Panc1 (cell line): ENCODE results near the gene PEX5L. TPM values are rescaled to one million over a fixed set of nuclear protein-coding genes. Genes with fewer than 3 reads are reported as not detected.

Experiments used
- ATAC-seq: fragments of 200-7000 bp; cut with Tn5 transposase; 2 replicates; pipeline ENCODE4 v1.9.1; 2020; ENCODE audit warnings: mild to moderate bottlenecking, moderate library complexity
- BruUV-seq: library from RNA; stranded (reverse); fragments of 400-500 nt; replicated peaks from 2 replicates; lab custom pipeline; 2021; lab: Mats Ljungman, UMichigan
- CTCF ChIA-PET: fragments of 300-600 bp; sonication (Branson Sonifier 250); formaldehyde crosslinking; loops from one replicate; lab custom pipeline; 2022; ENCODE audit warnings: antibody characterized with exemption; lab: Charles Lee
- POLR2A ChIA-PET: fragments of 300-600 bp; sonication (Branson Sonifier 250); formaldehyde crosslinking; loops from one replicate; lab custom pipeline; 2022; ENCODE audit warnings: antibody characterized with exemption; lab: Charles Lee
- DNase-seq: peaks from one replicate; pipeline ENCODE4 v3.0.0-alpha.2; 2010; ENCODE audit warnings: low read depth, low spot score
- H3K27ac ChIP-seq: 2 replicates; pipeline ENCODE4 v1.5.1; 2011; ENCODE audit warnings: mild to moderate bottlenecking, low read length, inconsistent platforms
- H3K27me3 ChIP-seq: fragments of 200-500 bp; sonication (Bioruptor generic); 2 replicates; pipeline ENCODE4 v1.6.0; 2014; ENCODE audit warnings: low read length, inconsistent platforms; ENCODE audit not compliant: control insufficient read depth, insufficient read depth
- H3K36me3 ChIP-seq: fragments of 200-500 bp; sonication (Bioruptor generic); 2 replicates; pipeline ENCODE4 v1.5.1; 2014; ENCODE audit warnings: inconsistent platforms, mild to moderate bottlenecking, low read length, moderate library complexity; ENCODE audit not compliant: control insufficient read depth, insufficient read depth
- H3K4me1 ChIP-seq: 2 replicates; pipeline ENCODE4 v1.5.1; 2011; ENCODE audit warnings: inconsistent platforms, mild to moderate bottlenecking, low read length, moderate library complexity; ENCODE audit not compliant: control insufficient read depth, insufficient read depth
- H3K4me3 ChIP-seq, 2 experiments: 2 replicates each; pipeline ENCODE4 v1.5.1; 2011 to 2012; ENCODE audit warnings: low read depth in 2 of 2, low read length in 2 of 2, mild to moderate bottlenecking in 2 of 2, inconsistent platforms in 1 of 2, moderate library complexity in 1 of 2
- H3K9me3 ChIP-seq: fragments of 200-500 bp; sonication (Bioruptor generic); 2 replicates; pipeline ENCODE4 v1.5.1; 2014; ENCODE audit warnings: low read depth, mild to moderate bottlenecking, inconsistent platforms, low read length, moderate library complexity; ENCODE audit not compliant: control insufficient read depth, insufficient read depth
- CTCF ChIP-seq: fragments of 450-650 bp; IDR thresholded peaks from 2 replicates; pipeline ENCODE4 v1.5.1; 2017; ENCODE audit warnings: mild to moderate bottlenecking
- POLR2AphosphoS5 ChIP-seq: IDR thresholded peaks from 2 replicates; pipeline ENCODE4 v1.6.1; 2012; ENCODE audit warnings: mild to moderate bottlenecking, low read depth, low read length, moderate library complexity
- REST ChIP-seq, 2 experiments: IDR thresholded peaks; 2 replicates each; pipeline ENCODE4 v1.6.1; 2011 to 2012; ENCODE audit warnings: low read depth in 2 of 2, control low read depth in 1 of 2, low read length in 1 of 2, mild to moderate bottlenecking in 1 of 2, moderate library complexity in 1 of 2; ENCODE audit not compliant: insufficient read depth in 1 of 2
- SIN3A ChIP-seq: IDR thresholded peaks from 2 replicates; pipeline ENCODE4 v1.6.1; 2012; ENCODE audit warnings: low read depth, mild to moderate bottlenecking, low read length, moderate library complexity, borderline replicate concordance; ENCODE audit not compliant: insufficient read depth
- TCF7L2 ChIP-seq: IDR thresholded peaks from 2 replicates; pipeline ENCODE4 v1.6.1; 2011; ENCODE audit warnings: mild to moderate bottlenecking, low read depth, low read length, inconsistent platforms
- in situ Hi-C: cut with HindIII; loops from 2 replicates; pipeline ENCODE4 v1.10.0; 2016; ENCODE audit warnings: low sequenced_read_pairs, low pct_unique_long_range_greater_than_20kb
- intact Hi-C: fragments of 100-400 bp; cut with micrococcal nuclease; formaldehyde crosslinking; loops from one replicate; pipeline ENCODE4 v1.10.0; 2022; ENCODE audit not compliant: unreplicated experiment
- total RNA-seq: library from RNA; stranded (reverse); gene quantifications from one replicate; pipeline ENCODE4 v1.2.1, GENCODE V29; 2021; ENCODE audit not compliant: unreplicated experiment

Gene PEX5L
- total RNA-seq, 1 experiment from 2014 or later = 0.23 TPM

DNA sequence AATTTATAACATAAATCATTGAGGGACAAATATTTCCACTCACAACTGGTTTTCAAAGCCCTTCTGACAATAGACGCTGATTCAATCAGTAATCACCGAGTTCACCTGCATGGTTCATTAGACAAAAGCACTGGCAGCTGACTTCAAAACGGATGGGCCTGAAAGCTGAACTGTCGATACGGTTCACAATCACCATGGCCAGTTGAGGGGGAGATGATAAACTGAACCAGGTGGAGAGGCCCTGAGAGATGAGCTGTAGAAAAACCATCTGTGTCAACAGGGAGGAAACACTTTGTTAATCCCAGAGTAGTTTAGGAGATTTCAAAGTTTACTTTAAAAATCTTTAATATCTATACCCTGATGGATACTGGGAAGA is 75.0 kb downstream of the PEX5L start:
- no peak for ATAC-seq
- Histone ChIP-seq H3K4me3 (no peak overlapping the region), H3K27ac (no peak overlapping the region), H3K4me1 (no peaks in the 10 kb centered on the region), H3K27me3 (no peaks in the 10 kb centered on the region), H3K36me3 (no peaks in the 10 kb centered on the region), H3K9me3 (no peaks in the 10 kb centered on the region)
- in situ Hi-C loops = no loop called here
- DNase-seq = no peak
- no TSS peak for BruUV-seq
- CTCF ChIA-PET = no interaction called here
- POLR2A ChIA-PET = no interaction called here
- no peak for TF ChIP-seq REST (IDR thresholded peaks at IDR 0.05; ENCODE audit: insufficient read depth in 1 of 2, low read depth in 2 of 2, low read length in 1 of 2)
- TF ChIP-seq POLR2AphosphoS5 = no peak
- TF ChIP-seq CTCF = no peak
- TF ChIP-seq SIN3A = no peak
- intact Hi-C loops = no loop called here

- BruUV-seq = no TSS peak
- H3K4me1 ChIP-seq = no peaks in the 10 kb centered on the region
- ATAC-seq (no peak), DNase-seq (no peak)
- H3K36me3 ChIP-seq = no peaks in the 10 kb centered on the region
- in situ Hi-C loops = no loop called here
- H3K4me3 ChIP-seq = no peak overlapping the region
- H3K27ac ChIP-seq = no peak overlapping the region
- POLR2A ChIA-PET = no interaction called here
- intact Hi-C loops = no loop called here
- no peaks in the 10 kb centered on the region for H3K9me3 ChIP-seq
- CTCF ChIA-PET = no interaction called here
- H3K27me3 ChIP-seq = no peaks in the 10 kb centered on the region
- TF ChIP-seq CTCF (no peak), REST (IDR thresholded peaks at IDR 0.05; ENCODE audit: insufficient read depth in 1 of 2, low read depth in 2 of 2, low read length in 1 of 2) (no peak), POLR2AphosphoS5 (no peak), SIN3A (no peak), TCF7L2 (no peak)
Observed at GRCh38 chr3:179961071-179961702, 75.5 kb downstream of the PEX5L start.
